Uterus (tissue), 2 donors: ENCODE data around the gene PGAM2.

Source experiments
- CTCF ChIP-seq, 4 experiments: fragments of 200-600 bp in 2 of 4; fragments of 450-650 bp in 2 of 4; sonication (generic) in 2 of 4; IDR thresholded peaks; one replicate each; pipeline ENCODE4 v1.5.1; 2016 to 2019; ENCODE audit warnings: antibody characterized with exemption in 4 of 4, mild to moderate bottlenecking in 2 of 4, moderate library complexity in 1 of 4
- POLR2A ChIP-seq, 2 donors: fragments of 450-650 bp; IDR thresholded peaks; one replicate each; pipeline ENCODE4 v1.6.1; 2016; ENCODE audit warnings: antibody characterized with exemption in 2 of 2, mild to moderate bottlenecking in 1 of 2, moderate library complexity in 1 of 2

- TF ChIP-seq POLR2A (IDR thresholded peaks at IDR 0.05) (no peak), CTCF (IDR thresholded peaks at IDR 0.05) (no peak)
These were observed 48.5 kb upstream of the PGAM2 start for GRCh38 chr7:44113764-44114354.
